ENCODE results near the gene SLC25A38. TPM values are rescaled to one million over a fixed set of nuclear protein-coding genes. Genes with fewer than 3 reads are reported as not detected.

SLC25A38 gene
- total RNA-seq, 1 experiment from 2014 or later: 26.7 TPM

DNA sequence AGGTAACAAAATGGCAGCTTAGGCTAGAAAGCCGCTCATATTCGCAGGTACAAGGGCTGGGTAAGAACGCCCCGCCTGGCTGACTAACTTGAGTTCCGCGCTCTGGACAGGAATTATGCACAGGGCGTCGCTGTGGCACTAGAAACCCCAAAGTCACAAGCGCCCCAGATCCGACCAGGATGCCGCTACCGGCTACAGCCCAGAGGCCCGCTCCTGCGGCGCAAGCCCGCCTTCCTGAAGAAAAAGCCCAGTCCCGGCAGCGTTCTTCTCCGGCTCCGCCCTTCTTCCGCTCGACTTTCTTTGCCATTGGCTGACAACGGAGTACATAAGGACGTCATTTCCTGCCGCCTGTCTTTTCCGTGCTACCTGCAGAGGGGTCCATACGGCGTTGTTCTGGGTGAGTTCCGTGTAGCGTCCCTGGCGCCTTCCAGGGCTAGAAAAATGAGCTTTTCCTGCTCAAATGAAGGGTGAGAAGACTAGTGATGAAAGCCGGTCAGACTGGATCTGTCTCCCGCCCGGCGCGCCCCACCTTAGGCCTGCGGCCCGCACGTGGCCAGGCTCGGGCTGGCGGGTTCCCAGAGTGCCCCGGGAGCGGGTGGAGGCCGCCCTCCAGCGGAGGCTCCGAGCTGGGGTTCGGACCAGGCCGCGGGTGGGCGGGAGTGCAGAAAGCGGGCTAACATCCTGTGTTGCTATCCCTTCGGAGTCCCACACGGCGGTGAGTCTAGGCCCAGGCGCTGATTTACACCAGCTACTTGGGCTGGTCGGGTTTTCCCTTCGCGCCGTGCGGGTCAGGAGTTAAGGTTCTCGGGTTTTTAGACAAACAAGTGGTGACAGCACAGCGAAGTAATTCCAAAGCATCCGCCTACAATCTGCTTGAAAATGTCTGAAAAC is 23.4 kb downstream of the SLC25A38 start, which contains the start of gene RPSA (continued):
- TF ChIP-seq REST (IDR thresholded peaks at IDR 0.05; ENCODE audit: low read depth): no peak
- TF ChIP-seq POLR2AphosphoS5 (IDR thresholded peaks at IDR 0.05; ENCODE audit: low read depth, low read length): peak; percentile 98
- 0 out of 2 replicates have a peak, but pooled peaks have one; percentile 49 for TF ChIP-seq EGR1 (IDR thresholded peaks at IDR 0.05; ENCODE audit: low read depth)
- peak; percentile 85 for TF ChIP-seq SP1 (IDR thresholded peaks at IDR 0.05; ENCODE audit: low read depth)
- TF ChIP-seq TCF7L2 (IDR thresholded peaks at IDR 0.05; ENCODE audit: borderline replicate concordance, extremely low read depth, insufficient read depth, insufficient read length): peak; percentile 7

DNA sequence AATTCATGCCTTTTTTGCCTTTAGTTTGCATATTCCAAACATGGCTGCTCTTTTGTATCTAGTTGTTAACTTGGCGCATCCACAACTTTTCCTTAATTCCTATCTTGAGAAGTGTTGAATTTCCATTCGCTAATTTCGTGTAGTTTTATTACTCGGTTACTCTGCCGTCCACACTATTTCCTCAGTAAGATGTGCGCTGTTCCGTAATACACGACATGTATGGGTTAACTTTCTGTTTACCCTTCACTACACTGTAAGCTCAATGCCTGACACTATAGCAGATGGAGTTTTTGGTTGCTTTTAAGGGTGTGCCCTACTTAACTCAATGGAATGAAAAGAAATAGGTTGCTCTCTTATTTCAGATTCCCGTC is 24.1 kb downstream of the SLC25A38 start:
- intact Hi-C loops (cut with micrococcal nuclease): no loop called here
- Histone ChIP-seq H3K36me3 (ENCODE audit: control insufficient read depth in 1 of 2, insufficient read depth in 2 of 2, low read length in 2 of 2) (peaks cover 40 to 52% of the 10 kb centered on the region in 2 experiments), H3K9me3 (ENCODE audit: control insufficient read depth in 1 of 2, insufficient read depth in 1 of 2, low read depth in 1 of 2, low read length in 2 of 2) (no peaks in the 10 kb centered on the region), H3K4me1 (ENCODE audit: control insufficient read depth in 1 of 2, insufficient read depth in 2 of 2, low read length in 2 of 2) (peaks cover 11 to 32% of the 10 kb centered on the region in 2 experiments), H3K4me3 (replicated peaks in 1 of 2; ENCODE audit: low read depth in 1 of 2, low read length in 2 of 2) (peak overlapping the region; percentile 73 to 98), H3K79me2 (ENCODE audit: insufficient read depth, low read length) (peaks cover 51% of the 10 kb centered on the region), H3K9ac (ENCODE audit: low read length) (peak overlapping the region; percentile 87), H4K20me1 (ENCODE audit: insufficient read depth) (peaks cover 31% of the 10 kb centered on the region; the same call in 1 of the 2 replicates), H3K27me3 (ENCODE audit: insufficient read depth, low read length) (no peaks in the 10 kb centered on the region), H3K9me2 (ENCODE audit: insufficient read depth) (no peaks in the 10 kb centered on the region), H3K27ac (ENCODE audit: low read depth, low read length) (peak overlapping the region; percentile 89), H2AFZ (ENCODE audit: low read depth, low read length, poor library complexity, severe bottlenecking) (no peak overlapping the region), H3K4me2 (ENCODE audit: low read length) (peak overlapping the region; percentile 89)
- DNase-seq (ENCODE audit: low read depth, low spot score) (no peak), ATAC-seq (no peak)
- ChIA-PET POLR2A (interaction anchor here (1.4 to 1.7 kb wide), 3 partner anchors 9 to 29 kb away, joined by 5 to 9 read pairs (median 6); no protein-coding TSS in a partner anchor), CTCF (interaction anchor here (1.6 kb wide), 1 partner anchor 91 kb away, joined by 3 read pairs; no protein-coding TSS in a partner anchor), RAD21 (ENCODE audit: low non-redundant PET in 1 of 2, low total read pairs in 2 of 2, uncharacterized antibody in 2 of 2, unreplicated experiment in 2 of 2) (no interaction called here)
- TF ChIP-seq EZH2 (IDR thresholded peaks at IDR 0.05): no peak
- TF ChIP-seq, protein P1, sequence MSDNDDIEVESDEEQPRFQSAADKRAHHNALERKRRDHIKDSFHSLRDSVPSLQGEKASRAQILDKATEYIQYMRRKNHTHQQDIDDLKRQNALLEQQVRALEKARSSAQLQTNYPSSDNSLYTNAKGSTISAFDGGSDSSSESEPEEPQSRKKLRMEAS (IDR thresholded peaks at IDR 0.05): no peak
- BruUV-seq (replicated peaks): TSS peak; percentile 52

Data from HCT116 (cell line).